Amniotic stem cell (primary cell): Measurements from ENCODE around the gene PTPRZ1.

Experiments used
- DNase-seq: peaks from one replicate; lab custom pipeline; 2025; lab: John Stamatoyannopoulos, UW

The PTPRZ1 gene

DNA sequence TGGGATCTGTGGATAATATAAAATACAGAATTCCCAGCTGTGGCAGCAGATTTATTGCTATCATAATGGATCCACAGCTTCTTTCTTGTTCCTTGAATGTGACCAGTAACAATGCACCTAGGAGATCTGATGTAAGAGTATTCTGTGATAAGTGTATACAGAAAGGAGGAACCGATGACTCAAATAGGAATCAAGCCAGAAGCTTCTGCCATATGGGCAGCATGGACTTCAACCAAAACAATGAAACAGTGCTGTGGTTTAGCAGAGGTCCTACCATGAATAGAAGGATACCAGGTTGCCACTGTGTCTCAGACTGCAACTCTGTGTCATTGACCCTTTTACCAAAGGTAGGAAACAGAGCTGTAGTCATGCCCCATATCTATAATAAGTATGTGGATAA is 81.8 kb downstream of the PTPRZ1 start:
- DNase-seq = peak; percentile 12

DNA sequence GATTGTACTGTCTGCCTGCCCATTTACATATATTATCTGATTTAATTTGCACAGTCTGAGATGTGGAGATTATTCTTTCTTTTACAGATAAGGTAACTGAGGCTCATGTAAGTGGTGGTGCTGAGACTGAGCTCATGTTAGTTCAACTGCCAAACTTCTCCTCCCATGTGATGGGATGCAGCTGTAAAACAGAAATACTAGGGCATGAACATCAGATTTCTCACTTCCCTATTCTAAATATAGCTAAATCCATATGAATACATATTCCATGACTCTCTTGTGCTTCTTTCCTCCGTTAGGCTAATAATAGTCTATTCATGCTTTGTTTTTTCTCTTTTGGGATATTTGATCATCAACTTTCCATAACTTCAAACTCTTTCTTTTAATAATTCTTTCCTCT is 84.7 kb downstream of the PTPRZ1 start:
- no peak for DNase-seq

DNA sequence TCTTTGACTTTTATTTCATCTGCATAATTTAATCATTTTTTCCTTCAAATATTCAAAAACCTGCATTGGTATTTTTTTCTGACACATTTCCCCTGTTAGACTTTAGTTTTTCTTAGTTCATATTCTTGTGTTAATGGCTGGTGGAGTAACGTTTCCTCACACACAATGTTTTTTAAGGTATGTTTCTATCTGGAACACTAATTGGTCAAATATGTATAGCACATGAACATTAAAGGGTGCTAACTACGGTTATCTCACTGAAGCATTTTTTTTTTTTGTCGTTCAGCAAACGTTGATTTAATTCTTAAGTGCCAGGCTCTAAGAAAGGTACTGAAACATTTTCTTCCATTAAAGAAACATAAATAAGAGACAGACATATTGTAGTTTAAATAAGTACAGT is 87.7 kb downstream of the PTPRZ1 start:
- no peak for DNase-seq

DNA sequence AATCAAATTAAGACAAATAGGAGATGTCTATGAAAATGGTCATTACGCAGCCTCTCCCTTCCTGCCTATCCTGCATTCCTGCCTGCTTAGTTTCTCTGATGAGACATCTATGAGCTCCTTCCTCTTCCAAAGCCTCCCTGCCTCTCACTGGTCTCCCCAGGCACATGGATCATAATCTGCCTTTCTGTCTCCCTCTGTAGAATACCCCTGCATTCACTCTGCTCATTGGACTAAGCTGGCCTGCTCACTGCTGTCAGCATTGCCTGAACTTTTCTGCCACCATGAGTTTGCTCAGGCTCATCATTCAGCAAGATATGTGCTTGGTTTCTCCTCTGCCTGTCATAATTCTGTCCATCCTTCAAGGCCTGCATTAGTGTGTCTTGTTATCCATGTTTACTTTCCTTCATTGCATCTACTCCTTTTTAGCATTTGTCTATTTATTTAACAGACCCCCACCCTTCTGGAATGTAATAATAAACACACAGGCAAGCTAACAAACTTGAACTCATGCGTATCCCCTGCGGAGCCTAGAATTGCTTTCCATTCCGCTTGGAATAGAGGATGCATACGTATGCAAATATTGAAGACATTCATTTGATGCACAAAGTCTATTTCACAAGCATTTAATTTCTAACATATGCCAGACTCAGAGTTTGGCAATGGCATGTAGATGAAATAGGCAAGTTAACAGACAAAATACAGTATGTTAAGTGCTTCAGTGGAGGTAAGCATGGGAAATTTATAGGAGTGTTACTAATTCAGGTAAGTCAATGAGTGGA is 88.3 kb downstream of the PTPRZ1 start:
- peak; percentile 80 for DNase-seq

DNA sequence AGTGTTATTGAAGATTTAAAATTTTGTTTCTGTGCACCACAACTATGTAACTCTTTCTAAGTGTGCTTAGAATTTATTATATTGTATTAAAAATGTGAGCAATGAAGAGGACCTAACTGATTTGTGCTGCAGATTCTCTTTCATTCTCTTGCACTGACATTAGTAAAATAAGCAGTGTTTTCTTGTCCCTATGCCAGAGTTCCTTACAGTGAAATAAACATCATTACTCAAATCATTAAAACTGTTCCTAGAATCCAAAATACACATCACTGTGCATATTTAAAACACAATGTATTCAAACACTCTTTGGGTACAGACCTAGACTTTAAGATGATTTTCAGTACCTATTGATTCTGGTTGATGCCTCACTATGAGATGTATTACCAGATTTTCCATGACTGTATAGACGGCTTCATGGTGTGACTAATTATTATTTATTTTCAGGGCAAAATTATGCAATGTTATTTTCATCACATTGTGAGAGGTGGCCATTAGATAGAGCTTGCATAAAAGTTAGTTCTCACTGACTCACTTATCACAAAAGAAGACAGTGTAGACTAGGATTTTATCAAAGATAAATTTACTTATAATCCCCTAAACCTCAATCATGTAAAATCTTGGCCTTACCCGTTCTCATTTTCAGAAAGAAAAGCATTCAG is 93.4 kb downstream of the PTPRZ1 start:
- DNase-seq = no peak

DNA sequence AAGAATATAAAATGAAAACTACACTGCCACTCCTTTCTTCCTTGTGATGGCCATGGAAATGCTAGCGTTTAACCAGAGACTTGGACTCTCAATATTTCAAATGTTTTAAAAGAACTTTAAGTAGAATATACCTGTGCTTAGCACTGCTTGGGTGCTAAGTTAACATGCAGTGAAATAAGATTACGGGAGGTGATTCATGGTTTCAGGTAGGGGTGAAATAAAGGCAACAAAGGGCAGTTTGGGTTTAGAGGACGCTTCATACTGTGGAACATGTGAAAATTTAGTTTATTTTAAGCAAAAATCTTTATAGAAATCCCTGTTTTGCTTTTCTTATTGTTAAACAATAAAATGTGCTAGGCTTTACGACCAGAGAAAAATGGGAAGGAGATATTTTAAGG is 94.0 kb downstream of the PTPRZ1 start:
- no peak for DNase-seq

DNA sequence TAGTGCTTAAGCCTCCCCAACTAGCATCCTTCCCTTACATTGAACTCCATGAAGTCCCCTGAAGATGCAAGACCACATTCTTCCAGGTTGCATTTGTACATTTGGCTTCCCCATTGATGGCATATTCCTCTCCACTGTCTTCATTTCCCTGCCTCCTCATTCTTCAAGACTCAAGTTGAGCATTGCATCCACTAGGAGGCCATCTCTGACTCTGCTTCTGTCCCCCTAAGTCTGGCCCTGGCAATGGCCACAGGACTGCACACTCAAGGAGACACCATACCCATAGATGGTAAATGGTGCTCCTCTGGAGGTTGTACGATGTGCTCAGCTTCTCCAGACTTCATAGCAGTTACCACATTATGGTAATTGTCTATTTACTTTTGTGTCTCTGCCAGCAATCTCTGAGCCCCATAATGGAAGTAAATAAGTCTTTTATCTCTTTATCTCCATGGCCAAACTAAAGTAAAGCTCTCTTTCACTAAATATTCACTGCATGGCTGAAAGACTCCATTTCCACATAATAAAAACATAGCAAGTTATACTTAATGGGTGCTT is 112.6 kb downstream of the PTPRZ1 start:
- DNase-seq = no peak

DNA sequence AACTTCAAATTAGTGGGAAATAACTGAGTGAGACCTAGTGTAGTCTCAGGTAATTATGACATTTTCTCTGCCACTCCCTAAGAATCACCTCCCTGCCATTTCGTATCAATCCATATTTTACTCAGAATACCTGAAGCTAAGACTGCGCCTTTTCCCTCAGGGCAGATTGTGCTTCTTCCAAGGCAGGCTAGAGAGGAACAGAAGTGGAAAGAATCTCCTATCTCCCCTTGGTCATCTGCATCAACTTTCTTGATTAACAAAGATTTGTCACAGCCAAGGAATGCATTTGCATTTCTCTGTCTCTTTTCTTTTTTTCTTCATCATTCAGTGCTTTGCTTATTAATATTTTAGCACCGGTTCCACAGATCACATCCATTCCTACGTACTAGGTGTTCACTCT is 119.1 kb downstream of the PTPRZ1 start:
- DNase-seq = no peak

DNA sequence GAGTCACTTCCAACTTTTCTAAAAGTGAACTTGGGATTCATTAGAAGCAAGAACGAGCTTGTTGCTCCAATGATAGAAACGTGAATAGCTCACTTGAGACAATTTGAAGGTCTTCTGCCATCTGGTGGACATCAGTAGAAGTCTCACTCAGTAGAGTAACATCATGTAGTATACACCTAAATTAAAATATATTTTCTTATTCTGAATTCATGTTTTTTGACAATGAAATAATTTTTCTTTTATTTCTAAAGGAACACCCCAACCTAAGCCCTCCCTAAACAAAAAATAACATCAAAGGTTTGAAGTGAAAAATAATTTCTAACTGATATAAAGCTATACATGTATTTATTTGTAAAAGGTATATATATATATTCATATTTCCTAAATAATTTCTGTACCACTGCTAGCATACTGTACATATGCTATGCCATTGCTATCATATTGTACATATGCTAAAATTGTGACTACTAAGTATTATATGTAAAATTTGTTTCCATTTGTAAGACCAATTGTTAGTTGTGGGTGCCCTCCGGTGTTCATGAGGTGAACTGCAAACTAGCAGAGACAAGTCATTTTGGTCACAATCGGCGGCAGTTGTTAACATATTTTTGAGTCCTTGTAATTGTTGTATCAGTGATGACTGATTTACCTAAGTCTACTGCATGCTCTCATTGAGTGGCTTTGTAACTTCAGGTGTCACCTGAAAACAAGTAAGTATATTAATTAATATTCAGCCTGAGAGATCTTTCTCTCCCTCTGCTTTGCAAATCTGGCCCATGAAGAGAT is 121.9 kb downstream of the PTPRZ1 start:
- DNase-seq = peak; percentile 36

DNA sequence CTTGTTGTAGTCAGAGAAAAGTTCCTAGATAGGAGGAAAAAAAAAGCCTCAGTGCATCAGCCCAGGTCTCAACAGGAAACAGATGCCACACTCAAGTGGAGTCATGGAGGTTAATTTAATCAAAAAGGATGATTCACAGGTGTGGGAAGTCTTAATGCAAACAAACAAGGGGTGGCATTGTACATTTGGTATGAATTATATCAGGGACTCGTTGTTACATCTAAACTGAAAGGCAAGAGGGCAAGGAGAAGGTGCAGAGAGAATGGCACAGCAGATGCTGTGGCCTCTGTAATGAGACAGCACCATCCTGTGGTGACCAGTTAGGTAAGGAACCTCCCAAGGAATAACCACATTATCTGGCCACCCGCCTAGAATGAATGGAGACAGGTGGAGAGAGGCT is 133.7 kb downstream of the PTPRZ1 start:
- DNase-seq = no peak

DNA sequence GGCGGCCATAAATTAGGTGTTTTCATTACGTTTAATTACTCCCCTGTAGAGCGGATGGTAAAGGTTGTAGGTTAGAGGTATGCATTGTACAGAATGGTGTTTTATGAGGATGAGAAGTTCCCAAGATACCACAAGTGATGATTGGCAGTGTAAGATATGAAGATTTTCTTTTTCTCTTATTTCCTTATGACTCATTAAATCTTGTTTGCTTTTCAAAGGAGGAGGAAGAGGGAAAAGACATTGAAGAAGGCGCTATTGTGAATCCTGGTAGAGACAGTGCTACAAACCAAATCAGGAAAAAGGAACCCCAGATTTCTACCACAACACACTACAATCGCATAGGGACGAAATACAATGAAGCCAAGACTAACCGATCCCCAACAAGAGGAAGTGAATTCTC is 137.2 kb downstream of the PTPRZ1 start:
- no peak for DNase-seq

DNA sequence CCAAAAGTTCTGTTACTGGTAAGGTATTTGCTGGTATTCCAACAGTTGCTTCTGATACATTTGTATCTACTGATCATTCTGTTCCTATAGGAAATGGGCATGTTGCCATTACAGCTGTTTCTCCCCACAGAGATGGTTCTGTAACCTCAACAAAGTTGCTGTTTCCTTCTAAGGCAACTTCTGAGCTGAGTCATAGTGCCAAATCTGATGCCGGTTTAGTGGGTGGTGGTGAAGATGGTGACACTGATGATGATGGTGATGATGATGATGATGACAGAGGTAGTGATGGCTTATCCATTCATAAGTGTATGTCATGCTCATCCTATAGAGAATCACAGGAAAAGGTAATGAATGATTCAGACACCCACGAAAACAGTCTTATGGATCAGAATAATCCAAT is 140.1 kb downstream of the PTPRZ1 start:
- no peak for DNase-seq

DNA sequence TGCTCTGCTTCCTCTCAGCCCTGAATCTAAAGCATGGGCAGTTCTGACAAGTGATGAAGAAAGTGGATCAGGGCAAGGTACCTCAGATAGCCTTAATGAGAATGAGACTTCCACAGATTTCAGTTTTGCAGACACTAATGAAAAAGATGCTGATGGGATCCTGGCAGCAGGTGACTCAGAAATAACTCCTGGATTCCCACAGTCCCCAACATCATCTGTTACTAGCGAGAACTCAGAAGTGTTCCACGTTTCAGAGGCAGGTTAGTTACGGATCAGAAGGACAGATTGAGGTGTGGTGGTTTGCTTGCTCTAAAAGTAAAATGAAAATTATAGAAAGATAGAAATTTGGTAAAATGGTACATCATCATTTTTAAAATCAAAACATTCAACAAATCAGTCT is 140.7 kb downstream of the PTPRZ1 start:
- DNase-seq = no peak

DNA sequence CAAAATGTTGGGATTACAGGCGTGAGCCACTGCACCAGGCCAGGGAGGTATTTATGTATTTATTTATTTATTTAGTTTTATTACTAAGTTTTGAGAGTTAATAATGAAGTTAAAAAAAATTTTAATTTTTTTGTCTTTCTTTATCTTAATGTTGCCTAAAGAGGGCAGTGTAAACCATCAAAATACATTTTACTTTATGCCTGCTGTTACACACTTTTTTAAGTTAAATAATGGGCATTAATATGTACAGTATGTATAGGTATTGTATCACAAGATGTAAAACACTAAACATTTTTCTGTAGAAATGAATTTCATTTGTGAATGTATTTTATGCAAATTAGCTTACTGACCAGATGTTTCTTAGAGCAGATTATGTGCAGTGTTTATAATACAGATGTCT is 141.7 kb downstream of the PTPRZ1 start:
- no peak for DNase-seq

DNA sequence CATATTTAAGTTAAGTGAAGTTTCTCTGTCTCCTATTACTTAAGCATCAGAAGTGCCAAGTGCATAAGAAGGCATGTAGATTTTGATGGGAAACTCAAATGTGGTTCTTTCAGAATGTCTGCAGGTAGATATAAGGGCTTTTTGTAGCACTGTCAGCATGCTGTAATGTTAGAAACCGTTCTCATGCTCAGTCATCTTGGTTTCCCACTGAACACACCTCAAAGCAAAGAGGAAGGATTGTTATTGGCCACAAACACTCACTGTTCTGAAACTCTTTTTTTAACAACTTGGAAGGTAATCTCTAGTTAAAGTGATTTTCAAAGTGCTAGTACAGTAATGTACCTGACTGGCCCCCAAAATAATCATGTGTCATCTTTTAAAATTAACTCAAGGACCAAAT is 145.1 kb downstream of the PTPRZ1 start:
- no peak for DNase-seq

DNA sequence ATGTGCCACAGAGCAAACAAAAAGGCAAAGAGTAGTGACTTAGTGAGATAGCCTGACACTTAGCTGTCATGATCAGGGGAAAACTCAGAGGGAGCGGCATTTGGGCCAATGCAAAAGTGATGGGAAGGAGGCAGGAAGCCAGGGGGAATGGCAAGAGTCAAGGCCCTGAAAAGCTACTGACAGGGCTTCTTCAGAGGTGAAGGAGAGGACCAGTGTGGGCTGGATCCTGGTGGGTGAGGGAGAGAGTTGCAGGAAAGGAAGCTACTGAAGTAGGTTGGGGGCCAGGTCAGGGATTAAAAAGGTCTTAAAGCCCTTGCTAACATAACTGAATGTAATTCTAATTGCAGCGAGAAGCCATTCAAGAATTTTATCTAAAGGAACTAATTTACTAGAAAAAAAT is 154.1 kb downstream of the PTPRZ1 start:
- DNase-seq = no peak

DNA sequence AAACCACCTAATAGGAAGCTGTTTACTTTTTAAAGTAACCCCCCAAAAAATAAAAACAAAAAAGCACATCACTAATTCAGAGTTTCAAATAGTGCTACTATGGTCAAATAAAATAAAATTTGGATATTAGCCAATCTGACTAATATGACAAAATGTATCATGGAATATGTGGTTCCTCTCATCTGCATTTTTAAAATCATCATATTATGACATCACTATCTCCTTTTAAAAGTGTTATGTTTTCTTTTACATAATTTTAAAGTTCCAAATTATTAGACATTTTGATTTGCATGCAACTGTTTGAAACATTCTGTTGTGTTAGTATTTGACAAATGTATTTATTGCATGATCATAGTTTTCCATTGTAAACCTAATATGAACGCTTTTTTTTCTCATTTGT is 160.7 kb downstream of the PTPRZ1 start:
- no peak for DNase-seq

DNA sequence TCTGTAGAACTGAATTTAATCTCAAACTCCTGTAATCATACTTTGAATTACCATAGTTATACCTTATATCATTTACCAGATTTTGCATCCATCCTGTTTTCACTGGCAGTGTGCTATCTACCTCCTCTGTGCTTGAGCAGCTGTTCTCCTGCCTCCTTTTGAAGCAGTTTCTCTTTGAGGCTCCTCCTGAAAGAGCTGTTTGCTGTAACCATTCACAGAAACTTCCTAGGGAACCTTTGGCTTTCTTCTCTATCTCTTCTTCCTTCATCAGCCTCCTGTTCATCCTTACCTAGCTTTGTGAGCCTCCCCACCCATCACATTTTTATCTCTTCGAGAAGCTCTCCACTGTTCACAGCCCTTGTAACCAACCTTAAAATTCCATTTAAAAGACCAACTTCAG is 162.9 kb downstream of the PTPRZ1 start:
- DNase-seq = no peak

DNA sequence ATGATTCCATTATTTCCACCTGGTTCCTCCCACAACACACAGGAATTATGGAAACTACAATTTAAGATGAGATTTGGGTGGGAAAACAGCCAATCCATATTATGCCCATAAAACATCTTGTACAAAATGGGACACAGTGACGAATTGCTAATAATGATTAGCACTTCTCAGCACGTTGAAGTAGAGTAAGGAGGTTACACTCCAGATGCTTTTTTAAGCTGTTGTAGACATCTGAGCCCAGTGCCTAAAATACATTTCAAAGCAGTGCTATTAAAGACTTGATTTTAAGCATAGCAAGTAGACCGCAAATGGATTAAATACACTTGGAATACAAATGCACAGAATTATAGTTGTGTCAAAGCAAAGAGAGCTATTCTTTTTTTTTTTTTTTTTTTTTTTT is 165.2 kb downstream of the PTPRZ1 start:
- DNase-seq = no peak

DNA sequence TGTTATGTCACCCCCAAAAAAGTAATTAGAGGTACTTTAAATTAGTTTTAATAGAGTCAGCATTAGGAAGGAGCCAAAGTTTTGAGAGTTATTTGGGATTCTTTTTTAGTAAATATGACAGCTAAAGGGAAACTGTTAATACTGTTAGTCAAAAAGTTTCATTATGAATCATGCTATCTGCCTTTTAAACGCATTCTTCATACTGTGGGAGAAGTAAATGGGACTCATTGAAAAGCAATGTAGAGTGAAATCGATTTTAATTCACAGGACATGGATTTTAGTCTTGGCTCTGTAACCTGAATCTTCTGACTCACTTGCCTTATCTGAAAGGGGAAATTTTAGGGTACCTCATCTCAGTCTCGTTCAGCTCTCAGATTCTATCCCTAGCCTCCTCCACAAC is 165.9 kb downstream of the PTPRZ1 start:
- peak; percentile 2 for DNase-seq

DNA sequence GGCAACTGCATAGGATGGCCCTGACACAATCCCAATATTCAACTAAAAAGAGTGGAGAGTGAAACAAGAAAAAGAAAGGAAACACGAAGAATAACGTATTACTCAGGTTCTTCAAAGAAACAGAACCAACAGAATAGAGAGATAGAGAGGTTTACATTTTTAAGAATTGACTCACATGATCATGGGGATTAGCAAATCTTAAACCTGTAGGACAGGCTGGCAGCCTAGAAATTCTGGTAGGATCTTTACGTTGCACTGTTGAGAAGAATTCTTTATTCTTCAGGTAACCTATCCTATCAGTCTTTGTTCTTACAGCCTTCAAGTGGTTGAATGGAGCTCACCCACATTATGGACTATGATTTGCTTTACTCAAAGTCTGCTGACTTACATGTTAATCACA is 167.2 kb downstream of the PTPRZ1 start:
- no peak for DNase-seq

DNA sequence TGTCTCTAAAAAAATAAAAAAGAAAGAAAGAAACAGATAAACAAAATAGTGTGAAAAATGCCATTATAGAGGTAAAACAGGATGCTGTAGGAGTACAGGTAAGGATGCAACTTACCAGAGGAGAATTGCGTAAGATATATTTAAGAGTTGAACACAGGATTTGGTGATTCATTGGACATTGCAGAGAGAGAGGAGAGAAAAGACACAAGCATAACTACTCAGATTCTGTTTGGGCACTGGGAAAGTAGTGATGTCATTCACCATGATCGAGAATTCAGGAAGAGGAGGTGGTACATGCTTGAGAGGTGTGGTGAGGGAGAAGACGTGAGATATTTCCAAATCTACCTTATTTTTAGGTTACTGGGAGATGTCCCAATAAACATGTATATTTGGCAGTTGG is 173.4 kb downstream of the PTPRZ1 start:
- no peak for DNase-seq

DNA sequence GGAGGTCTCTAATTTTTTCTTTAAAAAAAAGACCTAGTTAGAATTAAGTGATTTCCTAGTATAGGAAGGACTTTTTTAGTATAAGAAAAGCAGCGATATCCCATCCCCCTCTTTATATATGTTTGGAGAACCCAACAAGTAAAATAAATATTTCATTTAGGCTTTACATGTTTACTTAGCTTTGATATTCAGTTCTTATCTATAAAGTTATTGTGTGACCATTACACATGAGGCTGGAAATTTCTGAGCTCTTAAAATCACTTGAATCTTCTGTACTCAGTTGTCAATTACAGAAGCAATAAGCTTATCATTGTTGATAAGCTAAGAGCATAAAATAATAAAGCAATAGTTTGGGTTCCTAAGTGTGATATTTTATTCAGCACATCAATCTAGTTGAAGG is 181.4 kb downstream of the PTPRZ1 start:
- no peak for DNase-seq
